KMS-11 (cell line): ENCODE data around the gene ATRNL1.

Experiments used
- H2AFZ ChIP-seq: fragments of 200-600 bp; sonication (generic); 2 replicates; pipeline ENCODE4 v1.6.1; 2016; ENCODE audit warnings: antibody characterized with exemption, mixed run types, low read depth
- H3K27ac ChIP-seq: fragments of 200-600 bp; sonication (generic); 2 replicates; pipeline ENCODE4 v1.6.1; 2016; ENCODE audit warnings: mild to moderate bottlenecking, mixed run types
- H3K27me3 ChIP-seq: fragments of 200-600 bp; sonication (generic); 2 replicates; pipeline ENCODE4 v1.6.1; 2017; ENCODE audit warnings: mild to moderate bottlenecking, low read depth, mixed run types, moderate library complexity; ENCODE audit not compliant: insufficient read depth
- H3K36me3 ChIP-seq: fragments of 200-600 bp; sonication (generic); 2 replicates; pipeline ENCODE4 v1.6.1; 2017; ENCODE audit warnings: mild to moderate bottlenecking, mixed run types; ENCODE audit not compliant: insufficient read depth
- H3K4me1 ChIP-seq: fragments of 200-600 bp; sonication (generic); 2 replicates; pipeline ENCODE4 v1.6.1; 2016; ENCODE audit warnings: mild to moderate bottlenecking, low read depth, mixed run types; ENCODE audit not compliant: poor library complexity, severe bottlenecking
- H3K4me2 ChIP-seq: fragments of 200-600 bp; sonication (generic); 2 replicates; pipeline ENCODE4 v1.7.0; 2016; ENCODE audit warnings: mild to moderate bottlenecking, mixed run types
- H3K4me3 ChIP-seq: fragments of 200-600 bp; sonication (generic); IDR thresholded peaks from 2 replicates; pipeline ENCODE4 v1.6.1; 2017; ENCODE audit warnings: low read depth, low read length, mixed read lengths; ENCODE audit not compliant: insufficient read depth
- H3K79me2 ChIP-seq: fragments of 200-600 bp; sonication (generic); 2 replicates; pipeline ENCODE4 v1.6.1; 2016; ENCODE audit warnings: low read depth, mixed run types; ENCODE audit not compliant: insufficient read depth
- H3K9ac ChIP-seq: fragments of 200-600 bp; sonication (generic); 2 replicates; pipeline ENCODE4 v1.6.1; 2016; ENCODE audit warnings: mild to moderate bottlenecking, mixed run types
- H4K20me1 ChIP-seq: fragments of 200-600 bp; sonication (generic); 2 replicates; pipeline ENCODE4 v1.6.1; 2016; ENCODE audit warnings: mild to moderate bottlenecking, mixed run types; ENCODE audit not compliant: insufficient read depth
- CTCF ChIP-seq: fragments of 200-600 bp; sonication (generic); conservative IDR thresholded peaks from 2 replicates; pipeline ENCODE4 v1.6.1; 2017; ENCODE audit warnings: low read depth, mild to moderate bottlenecking, antibody characterized with exemption, low read length, moderate library complexity, mixed read lengths

Gene ATRNL1

GRCh38 chr10:115136616-115137015 is 43.5 kb downstream of the ATRNL1 start:
- H3K4me1 ChIP-seq = no peaks in the 10 kb centered on the region
- no peaks in the 10 kb centered on the region for H3K36me3 ChIP-seq

DNA sequence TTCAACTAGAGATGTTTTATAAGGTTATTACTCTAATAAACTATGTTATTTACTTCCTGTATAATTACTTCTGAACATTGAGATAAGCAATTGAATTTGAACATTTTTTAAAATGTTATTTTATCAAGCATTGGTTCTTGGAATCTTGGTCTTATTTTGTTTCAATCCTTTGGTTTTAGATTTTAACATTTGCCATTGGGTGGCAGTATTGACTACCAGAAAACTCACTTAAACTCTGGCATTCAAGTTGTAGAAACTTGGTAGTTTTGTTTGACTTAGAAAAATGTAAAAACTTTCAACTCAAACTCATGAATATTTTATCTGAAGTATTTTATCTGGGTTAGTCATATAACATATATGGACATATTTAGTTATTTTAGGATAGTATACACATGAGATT is 48.1 kb downstream of the ATRNL1 start:
- no peaks in the 10 kb centered on the region for H3K79me2 ChIP-seq
- H3K4me1 ChIP-seq = no peaks in the 10 kb centered on the region
- no peaks in the 10 kb centered on the region for H3K36me3 ChIP-seq
- no peak overlapping the region for H2AFZ ChIP-seq
- no peak overlapping the region for H3K27ac ChIP-seq
- no peak overlapping the region for H3K9ac ChIP-seq
- no peaks in the 10 kb centered on the region for H4K20me1 ChIP-seq
- H3K4me2 ChIP-seq = no peak overlapping the region
- TF ChIP-seq CTCF = no peak; the same call in 1 of the 2 replicates
- H3K4me3 ChIP-seq = no peak overlapping the region
- H3K27me3 ChIP-seq = no peaks in the 10 kb centered on the region

More at GRCh38 chr10:115136616-115137015, 43.5 kb downstream of the ATRNL1 start:
- no peak overlapping the region for H2AFZ ChIP-seq
- no peak overlapping the region for H3K4me2 ChIP-seq
- no peak overlapping the region for H3K9ac ChIP-seq
- no peak overlapping the region for H3K4me3 ChIP-seq
- no peak overlapping the region for H3K27ac ChIP-seq
- no peak for TF ChIP-seq CTCF
- H3K27me3 ChIP-seq = no peaks in the 10 kb centered on the region
- H4K20me1 ChIP-seq = no peaks in the 10 kb centered on the region
- no peaks in the 10 kb centered on the region for H3K79me2 ChIP-seq

DNA sequence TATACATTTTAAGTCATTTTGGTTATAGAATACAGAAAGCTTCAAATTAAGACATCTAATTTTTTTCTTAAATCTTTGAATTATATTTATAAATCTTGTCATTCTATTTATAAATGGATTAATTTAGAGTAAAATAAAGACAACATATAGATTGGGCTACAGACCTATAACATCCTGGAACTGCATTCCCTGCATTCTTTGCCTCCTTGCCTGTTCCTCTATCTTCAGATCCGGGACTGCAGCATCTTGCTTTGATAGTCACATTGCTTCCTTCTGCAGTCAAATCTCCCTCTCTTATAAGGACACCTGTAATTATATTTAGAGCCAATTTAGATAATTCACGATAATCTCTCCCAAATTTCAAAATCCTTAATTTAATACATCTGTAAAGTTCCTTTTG is 64.2 kb downstream of the ATRNL1 start:
- no peak overlapping the region for H3K9ac ChIP-seq
- H3K4me3 ChIP-seq = no peak overlapping the region
- no peaks in the 10 kb centered on the region for H3K4me1 ChIP-seq
- no peak overlapping the region for H3K27ac ChIP-seq
- H3K79me2 ChIP-seq = no peaks in the 10 kb centered on the region
- no peak overlapping the region for H3K4me2 ChIP-seq
- no peaks in the 10 kb centered on the region for H3K36me3 ChIP-seq
- no peaks in the 10 kb centered on the region for H4K20me1 ChIP-seq
- H2AFZ ChIP-seq = no peak overlapping the region
- H3K27me3 ChIP-seq = no peaks in the 10 kb centered on the region
- no peak for TF ChIP-seq CTCF

DNA sequence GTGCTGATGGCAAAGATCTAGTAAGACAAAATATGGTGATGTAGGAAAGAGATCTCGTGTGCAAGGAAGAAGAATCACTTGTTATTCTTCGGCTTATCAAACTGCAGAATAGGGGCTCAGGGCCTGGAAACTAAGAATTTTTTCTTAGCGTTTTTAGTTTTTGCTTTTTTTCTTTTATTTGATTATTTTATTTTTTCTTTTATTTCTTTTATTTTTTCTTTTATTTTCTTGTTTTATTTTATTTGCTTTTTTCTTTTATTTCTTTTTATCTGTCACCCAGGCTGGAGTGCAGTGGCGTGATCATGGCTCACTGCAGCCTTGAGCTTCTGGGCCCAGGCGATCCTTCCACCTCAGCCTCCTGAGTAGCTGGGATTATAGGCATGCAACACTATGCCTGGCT is 70.0 kb downstream of the ATRNL1 start:
- Histone ChIP-seq H3K4me2 (no peak overlapping the region), H3K36me3 (no peaks in the 10 kb centered on the region), H3K9ac (no peak overlapping the region), H3K4me3 (no peak overlapping the region), H3K27me3 (no peaks in the 10 kb centered on the region), H3K79me2 (no peaks in the 10 kb centered on the region), H3K27ac (no peak overlapping the region), H3K4me1 (no peaks in the 10 kb centered on the region), H2AFZ (no peak overlapping the region), H4K20me1 (no peaks in the 10 kb centered on the region)
- no peak for TF ChIP-seq CTCF
